Left lobe of liver (tissue), 2 donors: ENCODE measurements around the gene RGS17. TPM values are rescaled to one million over a fixed set of nuclear protein-coding genes. Genes with fewer than 3 reads are reported as not detected.

Experiments used
- ATAC-seq: fragments of 200-7000 bp; cut with Tn5 transposase; one replicate; pipeline ENCODE4 v1.9.1; 2020; ENCODE audit warnings: mild to moderate bottlenecking, moderate library complexity
- DNase-seq: peaks from one replicate; pipeline ENCODE4 v3.0.0-alpha.2; 2020; ENCODE audit warnings: low spot score
- total RNA-seq: library from RNA; stranded (reverse); gene quantifications from one replicate; pipeline ENCODE4 v1.2.1, GENCODE V29; 2021
- donor health status: DM: no; HTN: no; CAD: no; lungs with moderate emphysema.
- donor health status: DM: no; HTN: yes; CAD: no.

RGS17 gene
- total RNA-seq, 1 donor from 2014 or later = not detected

DNA sequence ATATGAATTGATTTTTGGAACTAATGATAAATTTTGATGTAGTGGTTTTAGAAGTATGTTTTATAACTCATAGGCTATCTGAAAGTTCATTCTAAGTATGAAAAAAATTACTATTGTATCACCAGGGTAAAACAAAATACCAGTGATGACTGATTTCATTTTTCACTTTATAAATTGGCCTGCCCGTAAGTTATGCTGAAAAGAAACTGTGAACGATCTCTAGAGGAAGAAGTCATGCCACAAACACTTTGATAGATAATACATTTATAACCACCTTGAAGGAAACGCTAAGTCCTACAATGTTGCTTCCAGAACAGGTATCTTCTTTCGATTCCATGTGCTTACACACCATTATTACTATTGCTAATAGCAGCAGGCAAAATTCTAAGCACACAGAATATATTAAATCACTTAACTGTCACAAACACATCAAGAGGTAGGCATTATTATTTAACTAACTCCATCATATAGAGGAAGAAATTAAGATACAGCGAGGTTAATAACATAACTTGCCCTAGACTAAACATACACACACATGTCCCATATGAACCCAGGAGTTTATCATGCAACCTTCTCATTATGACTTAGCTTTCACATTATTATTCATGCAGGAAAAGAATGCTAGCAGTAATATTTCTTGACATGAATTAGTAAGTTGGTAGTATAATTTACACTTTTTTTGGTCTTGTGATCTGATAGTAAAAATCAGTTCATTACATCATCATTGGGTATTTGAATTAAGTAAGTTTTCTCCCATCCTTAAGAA, 44.7 kb downstream of the RGS17 start:
- ATAC-seq (no peak), DNase-seq (no peak)

DNA sequence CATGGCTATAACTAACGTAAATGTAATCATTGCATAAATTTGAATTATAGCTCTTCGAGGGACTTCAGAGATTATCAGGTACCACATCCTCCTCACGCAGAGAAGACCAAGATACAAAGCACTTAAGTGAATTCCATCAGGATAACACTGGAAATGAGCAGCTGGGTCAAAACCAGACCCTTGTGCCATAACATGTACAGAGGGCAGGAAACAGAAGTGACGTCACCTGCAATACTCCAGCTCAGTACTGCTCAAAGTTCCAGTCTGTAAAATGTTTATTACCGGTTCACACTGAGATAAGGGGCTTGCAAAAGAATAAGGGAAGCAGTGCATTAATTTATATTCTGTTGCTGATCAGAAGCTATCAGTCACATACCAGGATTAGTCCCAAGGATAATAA, 45.8 kb downstream of the RGS17 start:
- ATAC-seq (no peak), DNase-seq (no peak)

DNA sequence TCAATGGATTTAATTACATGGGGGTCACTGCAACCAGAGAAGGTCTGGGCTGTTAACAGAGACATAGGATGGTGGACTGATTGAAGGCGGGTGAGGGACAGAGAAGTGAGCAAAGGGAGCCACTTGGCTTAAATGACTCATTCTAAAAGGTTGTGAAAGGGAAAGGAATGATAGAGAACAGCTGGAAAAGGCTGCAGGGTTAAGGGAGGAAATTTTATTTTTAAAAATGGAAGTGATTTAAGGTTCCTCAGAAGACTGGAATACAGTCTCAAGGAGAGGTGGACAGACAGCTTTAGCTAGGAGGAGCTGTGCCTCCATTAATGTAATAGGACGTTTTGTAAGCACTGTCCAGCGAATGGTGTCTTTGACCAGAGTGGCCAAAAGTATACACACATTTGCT, 46.7 kb downstream of the RGS17 start:
- no peak for ATAC-seq
- no peak for DNase-seq

DNA sequence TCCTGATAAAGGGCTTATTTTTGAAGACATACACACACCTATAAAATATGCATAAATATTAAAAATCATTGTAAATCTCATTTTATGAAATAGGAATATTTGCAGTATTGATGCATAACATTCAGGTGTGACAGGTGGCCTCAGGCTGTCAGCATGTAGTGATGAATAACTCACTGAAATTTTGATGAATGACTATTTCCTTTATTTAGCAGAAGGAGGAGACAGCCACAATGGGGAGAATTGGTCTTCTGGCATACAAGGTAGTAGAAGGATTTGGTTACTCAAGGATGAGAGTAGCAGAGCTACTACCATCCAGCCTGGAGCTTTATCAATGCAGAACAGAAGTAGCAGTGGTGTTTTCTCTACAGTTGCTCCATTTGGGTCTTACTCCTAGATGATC, 47.2 kb downstream of the RGS17 start:
- ATAC-seq = no peak
- DNase-seq = no peak

DNA sequence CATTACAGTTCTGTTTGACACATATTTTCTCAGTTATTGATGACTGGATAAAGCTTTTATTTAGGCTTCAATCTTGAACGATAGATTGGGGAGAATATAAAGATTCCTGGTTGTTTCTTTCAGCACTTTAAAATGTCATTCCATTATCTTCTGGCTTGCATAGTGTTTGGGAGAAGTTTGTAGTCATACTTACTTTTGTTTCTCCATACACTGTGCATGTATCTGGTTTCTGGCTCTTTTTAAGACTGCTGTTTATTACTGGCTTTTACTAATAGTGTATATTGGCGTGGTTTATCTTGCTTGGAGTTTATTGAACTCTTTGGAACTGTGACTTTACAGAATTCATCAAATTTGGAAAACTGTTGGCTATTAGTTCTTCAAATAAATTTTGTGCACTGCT, 49.2 kb downstream of the RGS17 start:
- no peak for DNase-seq
- no peak for ATAC-seq

DNA sequence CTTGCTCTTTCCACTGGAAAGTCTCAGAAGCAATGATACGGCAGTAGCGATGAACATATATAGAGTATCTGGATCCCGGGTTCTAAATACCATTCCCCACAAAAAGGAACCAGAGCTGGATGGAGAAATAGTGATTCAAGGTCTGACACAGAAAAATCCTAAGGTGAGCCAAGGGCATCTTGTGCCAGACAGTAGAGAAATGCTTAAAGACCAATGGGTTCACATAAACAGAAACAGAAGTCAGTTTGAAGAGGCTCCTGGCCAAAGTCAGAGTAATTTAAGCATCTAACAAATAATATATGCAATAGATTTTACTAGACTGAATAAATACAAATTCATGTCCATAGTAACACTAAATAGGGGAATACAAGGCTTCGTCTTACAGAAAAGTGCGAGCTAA, 54.7 kb downstream of the RGS17 start:
- ATAC-seq (no peak), DNase-seq (no peak)

DNA sequence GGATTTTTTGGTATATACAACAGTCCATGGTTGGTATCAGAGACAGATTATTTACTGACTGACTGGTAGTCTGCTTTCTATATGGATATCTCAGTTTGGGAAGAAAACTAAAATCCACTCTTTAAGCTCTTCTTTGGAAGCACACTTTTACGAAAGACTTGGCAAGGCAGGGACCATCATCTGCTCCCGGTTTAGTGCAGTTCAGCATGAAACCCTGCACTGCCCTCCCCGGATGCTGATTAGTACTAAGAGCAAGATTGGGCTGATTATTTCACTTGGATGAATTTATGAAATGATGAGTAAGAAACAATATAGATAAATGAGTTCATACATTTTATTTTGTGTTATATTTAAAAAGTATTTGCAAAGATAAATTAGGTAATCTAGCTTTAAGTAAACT, 56.3 kb downstream of the RGS17 start:
- ATAC-seq (no peak), DNase-seq (no peak)

DNA sequence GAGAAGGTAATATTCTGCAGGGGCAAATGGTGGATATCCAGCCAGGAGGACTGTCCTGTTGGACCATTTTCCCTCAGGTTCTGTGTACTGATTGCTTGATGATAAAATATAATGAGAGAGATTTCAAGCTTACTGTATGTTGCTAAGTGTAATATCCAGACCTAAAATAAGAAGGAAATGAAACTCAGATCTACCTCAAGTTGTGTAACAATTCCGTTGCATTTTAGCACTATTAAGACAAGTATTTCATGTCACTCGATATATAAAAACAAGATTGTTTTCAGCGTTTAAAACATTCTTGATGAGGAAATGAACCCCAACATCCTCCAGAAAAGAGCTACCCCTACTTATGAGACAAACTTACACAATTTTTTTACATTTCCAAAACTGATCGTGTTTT, 57.2 kb downstream of the RGS17 start:
- no peak for ATAC-seq
- DNase-seq = no peak

DNA sequence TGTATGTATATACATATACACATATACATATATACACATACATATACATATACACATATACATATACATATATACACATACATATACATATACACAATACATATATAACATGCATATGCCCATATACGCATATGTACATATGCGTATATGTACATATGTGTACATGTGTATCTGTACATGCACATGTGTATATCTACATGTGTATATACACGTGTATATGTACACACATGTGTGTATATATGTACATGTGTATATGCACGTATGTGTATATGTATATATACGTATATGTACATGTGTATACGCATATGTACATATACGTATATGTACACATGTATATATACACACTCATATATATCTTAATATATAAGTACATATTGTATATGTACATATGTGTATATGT, 60.3 kb downstream of the RGS17 start:
- DNase-seq (no peak), ATAC-seq (no peak)

DNA sequence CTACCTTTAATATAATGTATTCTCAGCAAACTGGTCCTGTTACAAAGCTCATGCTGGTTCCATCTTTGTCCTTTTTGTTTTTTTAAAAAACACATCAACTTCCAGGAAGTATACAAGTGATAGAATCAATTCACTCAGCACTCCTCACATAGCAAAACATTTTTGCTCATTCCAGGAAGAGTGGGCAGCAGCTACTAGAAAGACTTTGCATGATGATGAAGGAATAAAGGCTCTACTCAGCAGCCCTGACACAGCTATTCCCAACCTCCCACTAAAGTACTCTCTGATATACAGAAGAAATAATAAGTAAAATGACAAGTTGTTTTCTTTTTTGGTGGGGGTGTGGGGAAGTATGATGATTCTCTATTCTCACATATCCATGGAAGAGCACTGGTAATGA, 61.2 kb downstream of the RGS17 start:
- no peak for DNase-seq

DNA sequence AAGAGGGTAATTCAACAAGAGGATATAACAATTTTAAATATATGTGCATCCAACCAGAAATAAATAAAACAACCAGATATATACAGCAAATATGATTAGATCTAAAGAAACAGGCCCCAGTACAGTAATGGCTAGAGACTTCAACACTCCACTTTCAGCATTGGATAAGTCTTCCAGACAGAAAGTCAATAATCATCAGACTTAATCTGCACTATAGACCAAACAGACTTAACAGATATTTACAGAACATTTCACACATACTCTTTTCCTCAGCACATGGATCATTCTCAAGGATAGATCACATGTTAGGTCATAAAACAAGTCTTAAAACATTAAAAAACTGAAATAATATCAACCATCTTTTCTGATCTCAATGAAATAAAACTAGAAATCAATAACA, 65.9 kb downstream of the RGS17 start:
- DNase-seq = no peak
- no peak for ATAC-seq

More for the DNA sequence above, 61.2 kb downstream of the RGS17 start:
- no peak for ATAC-seq

DNA sequence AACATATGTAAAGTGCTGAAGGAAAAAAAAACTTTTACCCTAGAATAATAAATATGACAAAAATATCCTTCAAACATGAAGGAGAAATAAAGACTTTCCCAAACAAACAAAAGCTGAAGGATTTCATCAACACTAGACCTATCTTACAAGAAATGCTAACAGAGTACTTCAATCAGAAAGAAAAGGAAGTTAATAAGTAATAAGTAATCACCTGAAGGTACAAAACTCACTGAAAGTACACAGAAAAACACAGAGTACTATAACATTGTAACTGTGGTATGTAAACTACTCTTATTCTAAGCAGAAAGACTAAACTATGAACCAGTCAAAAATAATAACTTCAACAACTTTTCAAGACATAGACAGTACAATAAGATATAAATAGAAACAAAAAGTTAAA, 67.1 kb downstream of the RGS17 start:
- ATAC-seq = no peak
- no peak for DNase-seq

DNA sequence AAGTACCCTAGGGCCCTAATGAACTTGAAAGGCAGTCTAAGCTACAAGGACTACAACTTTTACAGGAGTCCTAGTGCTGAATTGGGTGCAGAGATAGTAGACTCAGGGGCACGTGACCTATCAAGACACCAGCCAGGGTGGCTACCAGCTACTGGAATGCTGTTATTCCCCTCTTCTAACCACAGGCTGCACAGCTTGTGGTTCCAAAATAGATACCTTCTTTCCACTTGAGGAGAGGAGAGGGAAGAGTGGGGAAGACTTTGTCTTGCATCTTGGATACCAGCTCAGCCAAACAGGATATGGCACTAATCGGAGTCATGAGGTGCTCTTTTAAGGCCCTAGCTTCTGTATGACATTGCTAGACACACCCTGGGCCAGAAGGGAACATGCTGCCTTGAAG, 68.6 kb downstream of the RGS17 start:
- no peak for DNase-seq
- no peak for ATAC-seq

DNA sequence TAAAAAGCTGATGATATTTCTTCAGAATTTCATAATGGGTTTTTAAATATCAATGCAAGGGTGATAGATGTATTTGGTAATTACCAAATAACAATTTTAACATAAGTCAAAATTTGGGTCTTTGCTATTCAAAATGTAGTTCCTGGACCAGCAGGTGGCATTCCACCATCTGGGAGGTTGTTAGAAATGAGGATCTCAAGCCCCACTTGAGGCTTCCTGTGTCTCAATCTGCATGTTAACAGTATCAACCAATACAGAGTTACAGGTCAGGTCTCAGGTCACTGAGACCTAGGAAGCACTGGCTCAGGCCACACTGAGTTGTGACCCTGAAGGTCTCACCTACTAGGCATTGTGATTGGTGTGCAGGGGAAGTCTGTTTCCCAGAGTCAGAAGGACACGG, 71.3 kb downstream of the RGS17 start:
- ATAC-seq = no peak
- DNase-seq = no peak

DNA sequence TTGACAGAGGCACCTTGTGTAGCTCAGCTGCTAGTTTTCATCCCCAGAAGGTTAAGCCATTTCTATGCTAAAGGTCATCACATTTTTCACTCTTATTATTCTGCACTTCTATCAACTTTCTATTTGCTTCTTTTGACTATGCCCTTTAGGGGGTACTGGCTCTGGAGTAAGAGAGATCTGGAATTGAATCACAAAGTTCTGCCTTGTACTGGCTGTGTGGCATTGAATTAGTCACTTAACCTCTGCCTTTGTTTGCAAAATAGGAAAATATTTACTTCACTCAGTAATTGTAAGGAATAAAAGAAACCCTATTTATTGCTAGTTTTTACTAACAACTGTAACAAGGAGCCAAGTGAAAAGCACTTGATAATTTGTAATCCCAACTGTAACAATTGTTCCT, 71.8 kb downstream of the RGS17 start:
- ATAC-seq (no peak), DNase-seq (no peak)

DNA sequence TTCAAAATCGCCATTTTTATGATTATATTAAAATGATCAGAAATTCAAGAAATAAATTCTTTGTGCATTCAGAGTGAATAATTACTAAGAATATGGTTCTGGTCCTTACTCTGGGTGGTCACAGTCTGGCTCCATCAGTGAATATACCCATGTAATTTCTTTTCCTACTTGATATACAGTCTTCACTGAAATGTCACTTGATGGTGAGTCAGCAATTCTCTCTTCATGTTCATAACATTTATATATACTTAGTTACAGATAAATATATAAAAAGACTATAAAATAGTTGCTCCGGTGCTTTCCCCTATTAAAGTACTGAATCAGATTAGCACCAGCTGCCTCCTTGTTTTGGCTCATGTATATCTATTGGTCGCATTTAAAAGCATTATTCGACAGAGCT, 72.2 kb downstream of the RGS17 start:
- DNase-seq = no peak
- no peak for ATAC-seq

DNA sequence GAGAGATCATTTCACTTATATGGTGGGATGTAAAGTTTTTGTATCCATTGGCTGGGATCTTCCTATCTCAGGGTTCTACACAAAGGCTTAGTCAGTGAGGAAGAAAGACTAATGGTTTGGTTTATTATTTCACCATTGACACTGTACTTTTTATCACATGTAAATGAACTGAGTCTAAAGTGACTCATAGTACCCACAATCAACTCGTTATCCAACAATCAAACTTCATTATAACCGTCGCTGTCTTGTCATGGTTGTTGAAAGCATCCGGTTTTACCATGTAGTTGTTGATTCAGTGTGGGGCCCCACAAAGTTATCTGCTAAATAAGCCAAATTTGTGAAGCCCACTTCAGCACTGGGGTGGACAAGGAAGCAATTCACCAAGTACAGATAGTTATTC, 72.8 kb downstream of the RGS17 start:
- ATAC-seq (no peak), DNase-seq (no peak)

DNA sequence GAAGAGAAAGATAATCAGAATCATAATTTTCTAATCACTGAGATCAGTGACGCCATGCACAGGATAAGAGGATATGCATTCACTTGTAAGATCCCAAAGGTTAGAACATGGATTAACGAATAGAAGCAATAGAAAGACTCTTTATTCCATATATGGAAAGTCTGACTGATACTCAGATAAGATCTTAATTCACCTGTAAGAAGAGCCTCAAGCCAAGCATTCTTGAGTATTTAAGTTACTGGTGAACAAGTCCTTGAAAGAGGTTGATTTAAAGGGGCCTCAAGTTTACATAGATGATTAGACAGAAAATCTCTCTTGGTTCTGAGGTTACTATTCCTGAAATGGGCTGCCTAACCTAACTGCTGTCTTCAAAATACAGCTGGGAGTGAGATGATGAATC, 74.8 kb downstream of the RGS17 start:
- ATAC-seq = no peak
- DNase-seq = no peak

DNA sequence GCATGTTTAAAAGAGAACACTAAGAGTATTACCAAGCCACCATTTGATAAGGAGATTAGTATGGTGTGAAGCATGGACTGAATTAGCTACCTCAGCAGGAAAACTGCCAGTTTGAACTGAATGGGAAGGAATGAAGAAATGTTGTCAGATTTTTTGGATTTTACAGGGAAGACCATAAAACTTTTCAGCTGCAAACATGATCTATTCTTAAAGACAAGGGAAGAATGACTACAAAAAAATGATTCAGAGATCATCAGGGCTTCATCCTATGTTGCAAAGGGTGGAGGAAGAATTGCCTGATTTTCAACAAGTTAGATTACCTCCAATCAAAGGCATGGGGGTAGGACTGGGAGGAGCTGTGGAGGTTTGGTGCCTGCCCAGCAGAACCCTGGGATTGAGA, 79.3 kb downstream of the RGS17 start:
- ATAC-seq (no peak), DNase-seq (no peak)

DNA sequence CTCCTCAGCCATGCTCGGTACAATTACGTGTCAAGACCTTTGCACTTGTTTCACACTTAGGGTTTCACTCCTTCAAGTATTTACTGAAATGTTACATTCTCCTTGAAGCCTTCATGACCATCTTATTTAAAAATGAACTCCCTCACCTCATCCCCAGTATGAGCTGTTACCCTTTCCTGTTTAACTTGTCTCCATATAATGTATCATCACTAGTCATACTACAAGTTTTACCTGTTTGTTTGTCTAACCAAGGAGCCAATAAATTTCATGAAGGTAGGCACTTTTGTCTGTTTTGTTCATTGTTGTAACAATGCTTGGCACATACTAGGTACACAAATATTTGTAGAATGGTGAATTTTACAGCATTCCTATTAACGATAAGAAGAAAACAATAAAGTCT, 82.5 kb downstream of the RGS17 start:
- no peak for ATAC-seq

DNA sequence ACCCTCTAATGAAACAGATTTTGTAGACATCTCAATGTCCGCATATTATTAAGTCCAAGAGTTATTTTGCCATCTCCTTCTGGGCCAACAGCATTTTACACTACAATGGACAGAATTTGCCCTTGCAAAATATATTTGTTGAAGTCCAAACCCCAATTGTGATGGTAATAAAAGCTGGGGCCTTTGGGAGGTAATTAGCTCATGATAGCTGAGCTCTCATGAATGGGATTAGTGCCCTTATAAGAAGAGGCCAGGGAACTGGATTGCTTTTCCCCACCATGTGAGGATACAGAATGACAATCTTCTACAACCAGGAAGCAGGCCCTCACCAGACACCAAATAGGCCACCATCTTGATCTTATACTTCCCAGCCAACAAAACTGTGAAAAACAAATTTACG, 83.7 kb downstream of the RGS17 start:
- ATAC-seq = no peak
- DNase-seq = no peak

More for the DNA sequence above, 82.5 kb downstream of the RGS17 start:
- DNase-seq = no peak

DNA sequence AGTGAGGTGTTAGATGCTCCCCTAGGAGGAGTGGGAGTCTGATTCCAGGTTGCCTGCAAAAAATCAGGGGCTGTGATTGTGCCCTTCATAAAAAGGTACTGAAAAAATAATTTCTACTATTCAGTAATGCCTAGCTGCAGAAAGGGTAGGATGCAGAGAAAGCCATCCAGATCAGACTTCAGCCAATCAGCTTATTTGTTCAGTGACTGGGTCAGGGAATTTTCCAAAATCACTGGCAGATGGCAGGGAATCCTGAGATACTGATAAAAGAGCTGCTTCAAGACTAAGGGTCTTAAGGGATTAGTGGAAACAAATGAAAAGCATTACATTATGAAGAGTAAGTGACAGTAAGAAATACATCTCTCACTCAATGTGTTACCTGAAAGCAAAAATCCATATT, 85.8 kb downstream of the RGS17 start:
- ATAC-seq = no peak

DNA sequence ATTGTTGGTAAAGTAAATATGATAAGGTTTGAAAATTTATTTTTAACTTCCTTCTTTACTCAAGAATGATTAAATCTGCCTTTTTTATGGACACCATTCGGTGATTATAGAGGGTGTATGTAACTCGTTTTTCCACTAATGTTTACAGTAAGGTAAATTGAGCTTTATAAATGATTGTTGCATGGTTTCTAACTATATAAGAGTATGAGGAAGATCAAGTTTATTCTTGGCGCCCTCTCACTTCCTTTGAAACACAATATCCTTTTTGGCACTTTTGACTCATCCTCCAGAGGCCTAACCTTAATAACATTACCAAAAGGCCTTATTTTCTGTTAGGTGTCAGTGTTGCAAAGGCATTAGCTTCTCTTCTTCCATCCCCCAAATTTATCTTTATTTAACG, 86.8 kb downstream of the RGS17 start:
- DNase-seq (no peak), ATAC-seq (no peak)

More for the DNA sequence above, 85.8 kb downstream of the RGS17 start:
- no peak for DNase-seq
